Lung (tissue), 12 donors: ENCODE data around the gene NOSIP. TPM values are rescaled to one million over a fixed set of nuclear protein-coding genes. Genes with fewer than 3 reads are reported as not detected.

Source experiments
- ATAC-seq: fragments of 200-7000 bp; cut with Tn5 transposase; one replicate; pipeline ENCODE4 v1.9.1; 2020; ENCODE audit warnings: moderate number of reproducible peaks; ENCODE audit not compliant: insufficient read depth, low FRiP score
- DNase-seq, 3 donors: peaks; one replicate each; pipeline ENCODE4 v3.0.0-alpha.2; 2013 to 2017
- H3K27ac ChIP-seq, 2 donors: one replicate each; pipeline ENCODE4 v1.5.1; 2013; ENCODE audit warnings: mild to moderate bottlenecking in 2 of 2, moderate library complexity in 2 of 2, control low read depth in 1 of 2, inconsistent platforms in 1 of 2, low read depth in 1 of 2, low read length in 1 of 2
- H3K27me3 ChIP-seq, 3 donors: one replicate each; pipeline ENCODE4 v1.5.1; 2013; ENCODE audit warnings: low read length in 2 of 3; ENCODE audit not compliant: control insufficient read depth in 3 of 3, insufficient read depth in 3 of 3
- H3K36me3 ChIP-seq, 4 donors: one replicate each; pipeline ENCODE4 v1.5.1; 2013; ENCODE audit warnings: low read length in 4 of 4, mild to moderate bottlenecking in 1 of 4, moderate library complexity in 1 of 4; ENCODE audit not compliant: control insufficient read depth in 4 of 4, insufficient read depth in 4 of 4
- H3K4me1 ChIP-seq, 5 donors: one replicate each; pipeline ENCODE4 v1.5.1; 2013; ENCODE audit warnings: low read length in 5 of 5, mild to moderate bottlenecking in 2 of 5, moderate library complexity in 1 of 5; ENCODE audit not compliant: control insufficient read depth in 5 of 5, insufficient read depth in 5 of 5
- H3K4me3 ChIP-seq: one replicate; pipeline ENCODE4 v1.5.1; 2013; ENCODE audit warnings: mild to moderate bottlenecking, control low read depth, moderate library complexity
- H3K9ac ChIP-seq, 2 donors: one replicate each; pipeline ENCODE4 v1.5.1; 2013; ENCODE audit warnings: low read length in 2 of 2, control low read depth in 1 of 2; ENCODE audit not compliant: insufficient read depth in 1 of 2
- H3K9me3 ChIP-seq, 4 donors: one replicate each; pipeline ENCODE4 v1.5.1; 2013; ENCODE audit warnings: low read length in 3 of 4, mild to moderate bottlenecking in 1 of 4, moderate library complexity in 1 of 4; ENCODE audit not compliant: control insufficient read depth in 4 of 4, insufficient read depth in 3 of 4
- WGBS, 2 donors: extraction: QIAGEN DNeasy Blood & Tissue Kit; methylation state at CpG; one replicate each; pipeline ENCODE4 v1.1.7; 2013; 5-methylcytosine and 5-hydroxymethylcytosine counted together
- polyA plus RNA-seq, 2 donors: library from polyadenylated mRNA; stranded (reverse); fragments of 200-250 nt; gene quantifications; one replicate each; pipeline ENCODE4 v1.2.1, GENCODE V29; 2013
- total RNA-seq, 2 donors: library from RNA; depleted of rRNA in 1 of 2; stranded (reverse); fragments of >200 nt in 1 of 2; gene quantifications; one replicate each; pipeline ENCODE4 v1.2.1, GENCODE V29; 2014 to 2021
- TF ChIP-seq, protein P1 (sequence below): IDR thresholded peaks from 2 replicates; pipeline ENCODE4 v1.5.1; 2012; ENCODE audit warnings: mild to moderate bottlenecking; ENCODE audit errors: control extremely low read depth, extremely low read depth
- donor health status: control.
- donor health status: control.
- donor health status: Bipolar disorder and iron deficiency.
- donor health status: healthy.
- donor health status: DM: yes; HTN: yes; CAD: no.

Gene NOSIP
- total and polyA plus RNA-seq, 4 donors, result 40.9 to 84.2 (median 62.6) TPM

DNA sequence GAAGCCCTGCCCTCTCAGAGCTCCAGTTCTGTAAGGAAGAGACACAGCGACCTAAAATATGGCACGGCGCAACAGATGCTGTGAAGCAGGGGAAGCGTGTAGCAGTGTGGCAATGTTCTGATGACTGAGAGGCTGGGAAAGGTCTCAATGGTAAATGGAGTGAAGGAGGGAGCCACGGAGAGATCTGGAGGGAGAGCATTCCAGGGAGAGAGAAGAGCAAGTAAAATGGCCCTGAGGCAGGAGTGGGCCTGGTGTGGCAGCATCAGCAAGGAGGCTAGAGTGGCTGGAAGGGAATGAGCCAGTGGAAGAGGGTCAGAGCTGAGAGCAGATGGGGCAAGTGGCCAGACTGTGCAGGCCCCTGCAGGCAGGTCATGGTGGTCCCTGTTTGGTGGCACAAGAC, 36.2 kb downstream of the NOSIP start:
- no peak for ATAC-seq
- no peak overlapping the region for H3K4me3 ChIP-seq
- no peak overlapping the region for H3K27ac ChIP-seq

DNA sequence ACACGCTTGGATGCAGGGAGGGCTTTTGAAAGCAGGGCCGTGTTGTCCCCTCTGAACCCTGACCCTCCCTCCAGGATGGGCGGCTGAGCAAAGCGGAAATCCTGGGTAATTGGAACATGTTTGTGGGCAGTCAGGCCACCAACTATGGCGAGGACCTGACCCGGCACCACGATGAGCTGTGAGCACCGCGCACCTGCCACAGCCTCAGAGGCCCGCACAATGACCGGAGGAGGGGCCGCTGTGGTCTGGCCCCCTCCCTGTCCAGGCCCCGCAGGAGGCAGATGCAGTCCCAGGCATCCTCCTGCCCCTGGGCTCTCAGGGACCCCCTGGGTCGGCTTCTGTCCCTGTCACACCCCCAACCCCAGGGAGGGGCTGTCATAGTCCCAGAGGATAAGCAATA, 37.3 kb downstream of the NOSIP start:
- Histone ChIP-seq H3K4me3 (no peak overlapping the region), H3K4me1 (peaks cover 0 to 3% (median 0%) of the 10 kb centered on the region in 5 donors), H3K9ac (no peak overlapping the region), H3K9me3 (no peaks in the 10 kb centered on the region), H3K36me3 (peaks cover 0 to 14% (median 9%) of the 10 kb centered on the region in 4 donors), H3K27me3 (no peaks in the 10 kb centered on the region), H3K27ac (no peak overlapping the region)
- ATAC-seq, result no peak
- no peak for DNase-seq
- 87 to 93% methylated on average over 11 to 14 of the region's 14 CpGs for WGBS, 2 donors
- TF ChIP-seq, protein P1, sequence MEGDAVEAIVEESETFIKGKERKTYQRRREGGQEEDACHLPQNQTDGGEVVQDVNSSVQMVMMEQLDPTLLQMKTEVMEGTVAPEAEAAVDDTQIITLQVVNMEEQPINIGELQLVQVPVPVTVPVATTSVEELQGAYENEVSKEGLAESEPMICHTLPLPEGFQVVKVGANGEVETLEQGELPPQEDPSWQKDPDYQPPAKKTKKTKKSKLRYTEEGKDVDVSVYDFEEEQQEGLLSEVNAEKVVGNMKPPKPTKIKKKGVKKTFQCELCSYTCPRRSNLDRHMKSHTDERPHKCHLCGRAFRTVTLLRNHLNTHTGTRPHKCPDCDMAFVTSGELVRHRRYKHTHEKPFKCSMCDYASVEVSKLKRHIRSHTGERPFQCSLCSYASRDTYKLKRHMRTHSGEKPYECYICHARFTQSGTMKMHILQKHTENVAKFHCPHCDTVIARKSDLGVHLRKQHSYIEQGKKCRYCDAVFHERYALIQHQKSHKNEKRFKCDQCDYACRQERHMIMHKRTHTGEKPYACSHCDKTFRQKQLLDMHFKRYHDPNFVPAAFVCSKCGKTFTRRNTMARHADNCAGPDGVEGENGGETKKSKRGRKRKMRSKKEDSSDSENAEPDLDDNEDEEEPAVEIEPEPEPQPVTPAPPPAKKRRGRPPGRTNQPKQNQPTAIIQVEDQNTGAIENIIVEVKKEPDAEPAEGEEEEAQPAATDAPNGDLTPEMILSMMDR, result no peak

More for the DNA sequence above, 36.2 kb downstream of the NOSIP start:
- Histone ChIP-seq H3K9ac (no peak overlapping the region), H3K36me3 (peaks cover 0 to 9% (median 3%) of the 10 kb centered on the region in 4 donors), H3K27me3 (no peaks in the 10 kb centered on the region), H3K4me1 (peaks cover 0 to 3% (median 0%) of the 10 kb centered on the region in 5 donors), H3K9me3 (no peaks in the 10 kb centered on the region)
- WGBS, 2 donors, result 45 to 70% methylated on average over 5 of the region's 5 CpGs
- DNase-seq, result no peak
- TF ChIP-seq, protein P1, result no peak

DNA sequence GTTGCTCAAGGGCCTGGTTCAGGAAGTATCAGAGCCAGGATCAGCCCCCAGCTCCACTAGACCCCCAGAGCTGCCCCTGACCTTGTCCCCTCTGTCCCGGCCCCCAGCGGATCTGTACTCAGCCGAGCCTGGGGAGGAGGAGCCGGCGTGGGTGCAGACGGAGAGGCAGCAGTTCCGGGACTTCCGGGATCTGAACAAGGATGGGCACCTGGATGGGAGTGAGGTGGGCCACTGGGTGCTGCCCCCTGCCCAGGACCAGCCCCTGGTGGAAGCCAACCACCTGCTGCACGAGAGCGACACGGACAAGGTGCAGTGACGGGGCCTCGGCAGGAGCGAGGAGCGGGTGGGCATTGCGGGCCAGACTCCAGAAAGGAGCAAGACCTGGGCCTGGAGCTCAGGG, 37.9 kb downstream of the NOSIP start:
- Histone ChIP-seq H3K4me1 (peaks cover 0 to 3% (median 0%) of the 10 kb centered on the region in 5 donors), H3K27me3 (no peaks in the 10 kb centered on the region), H3K4me3 (no peak overlapping the region), H3K9me3 (no peaks in the 10 kb centered on the region), H3K36me3 (peaks cover 0 to 14% (median 9%) of the 10 kb centered on the region in 4 donors), H3K9ac (no peak overlapping the region), H3K27ac (no peak overlapping the region)
- no peak for DNase-seq
- peak; percentile 34 for ATAC-seq
- TF ChIP-seq, protein P1, result no peak
- WGBS, 2 donors, result 91 to 94% methylated on average over 16 of the region's 16 CpGs

DNA sequence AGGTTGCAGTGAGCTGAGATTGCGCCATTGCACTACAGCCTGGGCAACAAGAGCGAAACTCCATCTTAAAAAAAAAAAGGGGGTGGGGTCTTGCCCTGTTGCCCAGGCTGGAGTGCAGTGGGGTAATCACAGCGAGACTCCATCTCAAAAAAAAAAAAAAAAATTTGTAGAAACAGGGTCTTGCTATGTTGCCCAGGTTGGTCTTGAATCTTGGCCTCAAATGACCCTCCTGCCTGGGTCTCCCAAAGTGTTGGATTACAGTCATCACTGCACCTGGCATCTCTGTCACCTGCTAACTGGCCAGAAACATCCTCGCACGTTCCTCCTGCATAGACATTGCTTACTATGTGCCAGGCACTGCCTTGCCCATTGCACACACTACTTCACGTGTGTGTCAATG, 38.4 kb downstream of the NOSIP start:
- H3K36me3 ChIP-seq, result peaks cover 0 to 18% (median 12%) of the 10 kb centered on the region in 4 donors
- 91 to 94% methylated on average over 6 of the region's 6 CpGs for WGBS, 2 donors
- no peak overlapping the region for H3K4me3 ChIP-seq
- H3K9me3 ChIP-seq, result no peaks in the 10 kb centered on the region
- ATAC-seq (no peak), DNase-seq (no peak)
- no peak overlapping the region for H3K27ac ChIP-seq
- TF ChIP-seq, protein P1, result no peak
- H3K4me1 ChIP-seq, result peaks cover 0 to 3% (median 0%) of the 10 kb centered on the region in 5 donors
- no peak overlapping the region for H3K9ac ChIP-seq
- H3K27me3 ChIP-seq, result no peaks in the 10 kb centered on the region
